GM15510 (cell line): Measurements from ENCODE around the gene WWOX.

Experiments
- POLR2A ChIP-seq: IDR thresholded peaks from 3 replicates; pipeline ENCODE4 v1.6.1; 2011; ENCODE audit warnings: borderline replicate concordance; ENCODE audit not compliant: insufficient read length; ENCODE audit errors: extremely low read depth

The WWOX gene

DNA sequence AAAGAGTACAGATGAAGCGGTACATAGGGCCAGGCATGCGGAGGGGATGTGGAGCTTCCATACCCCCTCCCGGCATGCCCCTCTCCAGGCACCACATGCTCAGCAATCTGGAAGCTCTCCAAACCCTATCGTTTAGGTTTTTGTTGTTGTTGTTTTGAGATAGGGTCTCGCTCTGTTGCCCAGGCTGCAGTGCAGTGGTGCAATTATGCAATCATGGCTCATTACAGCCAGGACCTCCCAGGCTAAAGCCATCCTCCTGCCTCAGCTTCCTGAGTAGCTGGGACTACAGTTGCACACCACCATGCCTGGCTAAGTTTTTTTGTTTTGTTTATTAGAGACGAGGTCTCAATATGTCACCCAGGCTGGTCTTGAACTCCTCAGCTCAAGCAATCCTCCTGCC is 50.8 kb downstream of the WWOX start:
- no peak for TF ChIP-seq POLR2A

DNA sequence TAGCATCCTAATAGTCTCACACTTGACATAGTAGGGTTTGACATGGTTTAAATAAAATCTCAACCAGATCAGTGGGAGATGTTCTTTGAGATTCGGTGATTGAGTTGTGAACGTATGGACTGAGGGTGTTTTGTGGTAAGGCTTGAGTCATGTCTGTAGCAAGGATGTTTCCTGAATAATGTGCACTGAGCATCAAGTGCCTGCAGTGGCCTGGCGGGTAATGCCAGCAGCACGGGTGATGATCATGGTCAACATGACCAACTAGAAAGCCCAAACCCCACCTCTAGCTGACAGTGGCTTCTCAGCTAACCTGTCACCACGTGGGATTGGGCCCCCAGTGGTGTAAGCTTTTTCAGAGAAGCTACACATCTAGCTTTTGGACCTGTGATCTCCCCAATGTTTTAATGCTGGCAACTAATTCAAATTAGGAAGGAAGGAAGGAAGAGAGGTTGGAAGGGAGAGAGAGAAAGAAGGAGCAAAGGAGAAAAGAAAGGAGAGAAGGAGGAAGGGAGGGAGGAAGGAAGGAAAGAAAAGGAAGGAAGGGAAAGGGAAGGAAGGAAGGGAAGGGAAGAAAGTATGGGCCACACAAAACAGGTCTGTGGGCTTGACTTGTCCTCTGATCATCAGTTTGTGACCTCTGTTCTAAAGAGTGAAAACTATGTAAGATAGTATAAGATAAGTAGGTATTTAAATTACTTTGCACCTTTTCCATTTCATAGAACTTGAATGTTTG is 55.4 kb downstream of the WWOX start:
- no peak for TF ChIP-seq POLR2A

GRCh38 chr16:78155791-78156345 is 56.4 kb downstream of the WWOX start:
- TF ChIP-seq POLR2A: no peak

DNA sequence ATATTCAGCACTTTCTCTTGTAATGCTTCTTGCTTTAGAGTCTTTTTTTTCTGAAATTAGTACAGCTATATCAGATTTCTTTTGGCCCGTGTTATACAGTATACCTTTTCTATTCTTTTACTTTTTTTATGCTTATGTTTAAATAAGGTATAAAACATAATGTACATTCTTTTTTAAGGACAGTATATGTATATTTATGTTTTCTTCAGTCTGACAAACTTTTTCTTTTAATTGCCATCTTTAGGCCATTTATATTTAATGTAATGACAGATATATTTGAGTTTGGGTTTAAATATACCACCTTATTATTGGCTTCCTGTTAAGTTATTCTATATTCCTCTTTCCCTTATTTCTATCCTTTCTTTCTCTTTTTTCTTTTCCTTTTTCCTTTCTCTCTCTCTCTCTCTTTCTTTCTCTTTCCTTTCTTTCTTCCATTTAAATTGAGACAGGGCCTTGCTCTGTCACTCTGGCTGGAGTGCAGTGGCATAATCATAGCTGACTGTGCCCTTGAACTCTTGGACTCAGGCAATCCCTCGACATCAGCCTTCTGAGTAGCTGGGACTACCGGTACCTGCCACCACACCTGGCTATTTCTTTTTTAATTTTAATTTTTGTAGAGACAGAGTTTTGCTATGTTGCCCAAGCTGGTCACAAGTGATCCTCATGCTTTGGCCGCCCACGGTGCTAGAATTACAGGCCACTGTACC is 61.7 kb downstream of the WWOX start:
- no peak for TF ChIP-seq POLR2A

GRCh38 chr16:78163772-78164670 is 64.6 kb downstream of the WWOX start:
- TF ChIP-seq POLR2A: no peak

DNA sequence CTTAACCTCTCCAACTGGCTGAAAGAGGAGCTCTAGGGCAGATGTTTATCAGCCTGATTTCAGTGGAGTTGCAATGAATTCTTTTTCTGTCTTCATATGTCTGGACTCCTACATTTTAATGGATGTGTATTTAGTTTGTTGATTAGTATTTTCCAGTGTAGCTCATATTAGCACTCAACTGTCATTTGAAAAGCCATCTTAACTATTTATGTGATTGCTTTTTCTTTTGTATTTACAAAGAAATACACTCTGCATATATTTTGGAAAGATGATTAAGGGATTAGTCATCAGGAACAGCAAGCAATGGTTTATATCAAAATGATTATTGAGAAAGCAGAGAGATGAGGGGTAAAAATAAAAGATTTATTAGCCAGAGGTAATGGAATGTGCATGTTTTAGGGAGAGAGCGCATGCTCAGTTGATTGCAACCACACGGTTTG is 71.1 kb downstream of the WWOX start:
- TF ChIP-seq POLR2A: no peak

DNA sequence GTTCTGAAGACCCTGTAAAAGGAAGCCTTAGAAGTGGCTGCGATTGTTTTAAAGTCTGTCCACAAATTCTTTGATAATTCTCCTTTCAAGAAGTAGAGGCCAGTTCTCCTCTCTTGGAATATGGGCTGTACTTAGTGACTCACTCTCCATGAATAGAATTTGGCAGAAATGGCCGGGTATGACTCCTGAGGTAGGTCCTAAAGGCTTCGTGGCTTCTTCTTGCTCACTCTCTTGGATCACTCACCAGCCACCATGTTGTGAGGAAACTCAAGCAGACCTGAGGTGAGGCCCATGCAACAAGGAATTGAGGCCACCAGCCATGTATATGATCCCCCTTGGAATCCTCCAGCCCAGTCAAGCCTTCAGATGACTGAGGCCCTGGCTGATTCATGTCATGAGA is 75.8 kb downstream of the WWOX start:
- TF ChIP-seq POLR2A: no peak

DNA sequence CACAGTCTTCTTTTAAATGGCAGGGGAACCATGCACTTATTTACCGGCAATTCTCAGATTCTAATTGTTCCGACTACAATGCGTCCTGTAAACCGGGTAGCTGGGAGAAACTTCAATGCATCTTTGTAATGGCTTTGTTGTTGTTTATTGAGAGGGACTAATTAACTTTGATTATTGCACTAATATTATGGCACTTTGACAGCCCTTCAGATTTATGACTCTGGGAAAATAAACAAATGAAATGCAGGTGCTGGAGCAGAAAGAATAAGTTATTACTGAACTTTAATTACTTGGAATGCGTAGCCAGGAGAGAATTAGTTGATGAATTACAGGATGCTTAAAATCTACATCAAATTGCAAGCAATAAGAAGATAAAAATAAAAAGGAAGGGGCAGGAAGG is 77.0 kb downstream of the WWOX start:
- no peak for TF ChIP-seq POLR2A

GRCh38 chr16:78177218-78177617 is 77.8 kb downstream of the WWOX start:
- no peak for TF ChIP-seq POLR2A

DNA sequence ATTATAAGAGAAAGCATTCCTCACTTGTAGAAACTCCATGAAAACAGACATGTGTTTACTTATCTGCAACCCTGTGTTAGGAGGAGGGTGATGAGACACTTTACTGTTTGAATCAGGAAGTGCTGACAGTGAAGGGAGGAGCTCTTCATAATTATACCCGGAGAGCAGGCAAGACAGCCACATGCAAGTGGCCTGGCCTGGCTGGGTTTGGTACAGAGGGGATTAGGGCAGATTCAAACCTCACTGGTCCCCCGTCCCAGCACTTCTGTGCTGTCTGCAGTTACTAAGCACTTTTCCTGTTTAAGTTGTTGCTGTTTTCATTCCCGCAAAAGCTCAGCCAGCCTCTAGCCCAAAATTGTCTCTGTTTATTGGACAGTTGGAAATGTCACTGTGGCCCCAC is 78.5 kb downstream of the WWOX start:
- no peak for TF ChIP-seq POLR2A

DNA sequence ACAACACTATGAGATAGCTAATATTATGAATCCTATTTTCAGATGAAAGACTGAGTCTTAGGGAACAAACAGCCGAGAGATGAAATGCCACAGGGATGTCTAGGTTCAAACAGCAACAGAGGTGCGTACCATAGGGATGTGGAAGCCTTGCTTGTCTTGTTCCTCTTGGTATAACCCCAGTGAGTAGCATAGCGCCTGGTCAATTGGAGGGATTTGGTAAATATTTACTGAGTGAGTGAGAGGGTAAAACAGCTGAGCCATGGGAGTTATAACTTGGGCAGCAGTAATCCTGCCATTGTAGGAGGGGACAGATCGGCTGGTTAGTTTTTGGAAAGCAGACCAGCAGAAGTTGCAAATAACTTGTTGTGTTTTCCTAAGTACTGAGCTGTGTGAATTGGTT is 80.2 kb downstream of the WWOX start:
- no peak for TF ChIP-seq POLR2A

DNA sequence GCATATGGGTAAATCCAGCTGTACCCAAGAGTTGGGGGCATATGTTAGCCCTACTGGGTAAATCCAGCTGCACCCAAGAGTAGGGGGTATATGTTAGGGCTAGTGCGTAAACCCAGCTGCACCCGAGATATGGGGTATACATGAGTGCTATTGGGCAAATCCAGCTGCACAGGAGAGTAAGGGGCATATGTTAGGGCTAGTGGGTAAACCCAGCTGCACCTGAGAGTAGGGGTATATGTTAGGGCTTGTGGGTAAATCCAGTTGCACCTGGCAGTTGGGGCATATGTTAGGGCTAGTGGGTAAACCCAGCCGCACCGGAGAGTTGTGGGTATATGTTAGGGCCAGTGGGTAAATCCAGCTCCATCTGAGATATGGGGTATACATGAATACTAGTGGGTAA is 80.9 kb downstream of the WWOX start:
- TF ChIP-seq POLR2A: no peak

DNA sequence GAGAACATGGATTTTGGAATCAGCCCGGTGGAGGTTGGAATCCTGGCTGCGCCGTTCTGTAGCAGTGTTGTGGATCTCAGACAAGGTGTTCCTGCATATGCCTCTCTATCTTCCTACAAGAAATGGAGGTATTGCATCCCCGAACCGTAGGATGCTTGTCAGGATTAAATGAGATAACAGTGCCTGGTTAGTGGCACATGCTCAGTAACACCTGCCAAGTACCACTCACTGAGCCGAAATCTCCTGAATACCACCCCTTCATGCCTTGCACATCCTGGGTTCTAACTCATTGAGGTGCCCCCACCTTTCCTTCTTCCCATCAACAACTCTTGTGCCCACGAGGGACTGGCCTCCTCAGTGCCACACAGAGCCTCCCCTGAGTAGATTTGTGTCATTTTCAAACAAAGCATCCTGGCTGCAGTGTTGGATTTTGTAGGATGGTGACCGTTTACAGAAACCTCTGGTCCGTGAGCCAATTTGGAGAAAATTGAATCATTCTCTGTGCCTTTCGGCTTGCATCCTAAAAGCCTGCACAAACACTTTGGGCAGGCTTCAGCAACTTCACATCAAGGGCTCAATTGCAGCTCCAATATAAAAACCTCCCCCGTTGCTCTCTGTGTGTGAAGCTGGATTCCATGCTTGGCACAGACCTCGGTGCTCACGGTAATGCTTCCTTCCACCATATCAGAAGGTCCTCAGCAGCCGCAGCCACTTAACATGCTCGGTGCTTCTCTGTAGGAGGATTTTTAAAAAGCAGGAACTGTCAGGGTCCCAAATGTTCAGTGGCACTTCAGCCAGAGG is 84.2 kb downstream of the WWOX start:
- TF ChIP-seq POLR2A: no peak
